ENCODE data around the gene ABCB11. TPM values are rescaled to one million over a fixed set of nuclear protein-coding genes. Genes with fewer than 3 reads are reported as not detected.

ABCB11 gene
- total RNA-seq, 1 donor = not detected

GRCh38 chr2:168995744-168996143 is 35.4 kb downstream of the ABCB11 start:
- no peak for DNase-seq (ENCODE audit: low read depth)
- TF ChIP-seq CTCF (IDR thresholded peaks at IDR 0.05; ENCODE audit: insufficient read depth, low read length) = no peak
- no peak overlapping the region for H3K4me3 ChIP-seq (ENCODE audit: low read depth, low read length)

GRCh38 chr2:168993538-168993937 is 37.6 kb downstream of the ABCB11 start:
- no peak for TF ChIP-seq CTCF (IDR thresholded peaks at IDR 0.05; ENCODE audit: insufficient read depth, low read length)
- no peak overlapping the region for H3K4me3 ChIP-seq (ENCODE audit: low read depth, low read length)
- DNase-seq (ENCODE audit: low read depth) = no peak

GRCh38 chr2:168992591-168993349 is 38.4 kb downstream of the ABCB11 start:
- H3K4me3 ChIP-seq (ENCODE audit: low read depth, low read length) = no peak overlapping the region
- TF ChIP-seq CTCF (IDR thresholded peaks at IDR 0.05; ENCODE audit: insufficient read depth, low read length) = no peak
- peak; percentile 40 for DNase-seq (ENCODE audit: low read depth)

GRCh38 chr2:168992026-168992425 is 39.1 kb downstream of the ABCB11 start:
- no peak for DNase-seq (ENCODE audit: low read depth)
- no peak for TF ChIP-seq CTCF (IDR thresholded peaks at IDR 0.05; ENCODE audit: insufficient read depth, low read length)

GRCh38 chr2:168988755-168989154 is 42.4 kb downstream of the ABCB11 start:
- H3K4me3 ChIP-seq (ENCODE audit: low read depth, low read length) = no peak overlapping the region
- DNase-seq (ENCODE audit: low read depth) = no peak
- TF ChIP-seq CTCF (IDR thresholded peaks at IDR 0.05; ENCODE audit: insufficient read depth, low read length) = no peak

More at GRCh38 chr2:168992026-168992425, 39.1 kb downstream of the ABCB11 start:
- no peak overlapping the region for H3K4me3 ChIP-seq (ENCODE audit: low read depth, low read length)

GRCh38 chr2:168986398-168986943 is 44.7 kb downstream of the ABCB11 start:
- H3K4me3 ChIP-seq (ENCODE audit: low read depth, low read length) = no peak overlapping the region
- no peak for TF ChIP-seq CTCF (IDR thresholded peaks at IDR 0.05; ENCODE audit: insufficient read depth, low read length)
- DNase-seq (ENCODE audit: low read depth) = no peak

Data from fibroblast of the aortic adventitia (primary cell).